Measurements from ENCODE around the gene PTPRE.
"Not testable (repeated sequence)": the region's sequence is repeated elsewhere in the genome, so short reads cannot be mapped to it uniquely, and the experiment has no call there.

The PTPRE gene

GRCh38 chr10:128081222-128081621, 174.3 kb downstream of the PTPRE start:
- no peak for DNase-seq

- no peak for DNase-seq
Observed at GRCh38 chr10:128081720-128082119, 174.8 kb downstream of the PTPRE start.

- DNase-seq = no peak
Observed at GRCh38 chr10:128083191-128083895, 176.4 kb downstream of the PTPRE start.

- DNase-seq = no peak
Observed at GRCh38 chr10:128084364-128084763, 177.5 kb downstream of the PTPRE start.

- no peak for DNase-seq
Observed at GRCh38 chr10:128084991-128085390, 178.1 kb downstream of the PTPRE start.

- no peak for DNase-seq
Observed at GRCh38 chr10:128086003-128086863, 179.3 kb downstream of the PTPRE start.

- no peak for DNase-seq
Observed at GRCh38 chr10:128087146-128087883, 180.4 kb downstream of the PTPRE start.

- no peak for DNase-seq
Observed at GRCh38 chr10:128087884-128088709, 181.2 kb downstream of the PTPRE start.

GRCh38 chr10:128091636-128092210, 184.8 kb downstream of the PTPRE start:
- DNase-seq = no peak

GRCh38 chr10:128092454-128092853, 185.6 kb downstream of the PTPRE start:
- DNase-seq = no peak

GRCh38 chr10:128094596-128094995, 187.7 kb downstream of the PTPRE start:
- DNase-seq = not testable (repeated sequence)

GRCh38 chr10:128095027-128095752, 188.3 kb downstream of the PTPRE start:
- no peak for DNase-seq

GRCh38 chr10:128095753-128096469, 189.0 kb downstream of the PTPRE start:
- no peak for DNase-seq

GRCh38 chr10:128096486-128097199, 189.7 kb downstream of the PTPRE start:
- no peak for DNase-seq

- no peak for DNase-seq
Observed at GRCh38 chr10:128097783-128098182, 190.9 kb downstream of the PTPRE start.

- DNase-seq = no peak
Observed at GRCh38 chr10:128098631-128099030, 191.7 kb downstream of the PTPRE start.

- no peak for DNase-seq
Observed at GRCh38 chr10:128099901-128100300, 193.0 kb downstream of the PTPRE start.

- no peak for DNase-seq
Observed at GRCh38 chr10:128101901-128102300, 195.0 kb downstream of the PTPRE start.

- DNase-seq = no peak
Observed at GRCh38 chr10:128102480-128103228, 195.8 kb downstream of the PTPRE start.
